CD4-positive, alpha-beta T cell (primary cell): ENCODE measurements around the gene COA1. TPM values are rescaled to one million over a fixed set of nuclear protein-coding genes. Genes with fewer than 3 reads are reported as not detected.
A peak's percentile ranks its signal among the peaks of the same experiment; 100 is the strongest.

Source experiments
- ATAC-seq: fragments of 200-7000 bp; cut with Tn5 transposase; one replicate; pipeline ENCODE4 v1.10.0; 2022; ENCODE audit warnings: mild to moderate bottlenecking; ENCODE audit not compliant: poor library complexity
- CTCF ChIA-PET: fragments of 350-600 bp; sonication (Branson Sonifier 250); formaldehyde crosslinking; loops from one replicate; lab custom pipeline; 2021; ENCODE audit warnings: antibody characterized with exemption, inconsistent platforms; lab: Charles Lee
- POLR2A ChIA-PET: fragments of 350-600 bp; sonication (Branson Sonifier 250); formaldehyde crosslinking; loops from one replicate; lab custom pipeline; 2021; ENCODE audit warnings: antibody characterized with exemption, inconsistent platforms; lab: Charles Lee
- DNase-seq, 14 experiments: peaks; one replicate each; pipeline ENCODE4 v3.0.0-alpha.2; 2013 to 2020; ENCODE audit warnings: mixed read lengths in 2 of 14
- H3K27ac ChIP-seq, 2 donors: one replicate each; pipeline versions ENCODE4 v1.5.1 to v1.7.0; 2013; ENCODE audit warnings: low read length in 2 of 2, low read depth in 1 of 2, mild to moderate bottlenecking in 1 of 2
- H3K27me3 ChIP-seq, 2 experiments: 1 replicate in 1 of 2; 2 replicates in 1 of 2; pipeline versions ENCODE4 v1.6.1 to v1.7.0; 2013; ENCODE audit warnings: low read length in 2 of 2, control low read depth in 1 of 2, mild to moderate bottlenecking in 1 of 2, moderate library complexity in 1 of 2; ENCODE audit not compliant: insufficient read depth in 2 of 2, control insufficient read depth in 1 of 2
- H3K36me3 ChIP-seq: one replicate; pipeline ENCODE4 v1.6.1; 2013; ENCODE audit warnings: low read length, control low read depth; ENCODE audit not compliant: insufficient read depth
- H3K4me1 ChIP-seq: one replicate; pipeline ENCODE4 v1.6.1; 2013; ENCODE audit warnings: low read length, control low read depth; ENCODE audit not compliant: insufficient read depth
- H3K4me3 ChIP-seq: one replicate; pipeline ENCODE4 v1.5.1; 2013; ENCODE audit warnings: mild to moderate bottlenecking, low read length, moderate library complexity
- H3K9me3 ChIP-seq, 2 experiments: 1 replicate in 1 of 2; 2 replicates in 1 of 2; pipeline versions ENCODE4 v1.6.1 to v1.7.0; 2013; ENCODE audit warnings: low read length in 2 of 2, mild to moderate bottlenecking in 2 of 2, control low read depth in 1 of 2, moderate library complexity in 1 of 2; ENCODE audit not compliant: control insufficient read depth in 1 of 2, insufficient read depth in 1 of 2
- H3K27ac Mint-ChIP-seq: one replicate; pipeline ENCODE4 v1.8.0; 2020; ENCODE audit warnings: mixed read lengths
- H3K27me3 Mint-ChIP-seq: one replicate; pipeline ENCODE4 v1.8.0; 2021; ENCODE audit warnings: mixed read lengths
- H3K36me3 Mint-ChIP-seq: one replicate; pipeline ENCODE4 v1.8.0; 2021; ENCODE audit warnings: low read depth, mixed read lengths
- H3K4me1 Mint-ChIP-seq: one replicate; pipeline ENCODE4 v1.8.0; 2021; ENCODE audit warnings: low read depth, mixed read lengths
- H3K4me3 Mint-ChIP-seq: one replicate; pipeline ENCODE4 v1.8.0; 2020; ENCODE audit warnings: mild to moderate bottlenecking, mixed read lengths
- H3K9me3 Mint-ChIP-seq: one replicate; pipeline ENCODE4 v1.8.0; 2020; ENCODE audit warnings: mixed read lengths
- intact Hi-C, 2 experiments: fragments of 100-400 bp; cut with DNase I in 1 of 2; cut with micrococcal nuclease in 1 of 2; formaldehyde crosslinking; loops; one replicate each; pipeline versions ENCODE4 v1.15.1 to v1.9.0; 2023 to 2025; cut with DNase I, micrococcal nuclease
- total RNA-seq, 174 experiments: library from RNA in 2 of 174; stranded (reverse) in 2 of 174; gene quantifications; one replicate each; pipeline ENCODE4 v1.2.3 and lab custom pipeline; 2021 to 2026
- TF ChIP-seq, protein P1 (sequence below): fragments of 200-600 bp; IDR thresholded peaks from one replicate; pipeline ENCODE4 v1.8.0; 2022; ENCODE audit warnings: antibody characterized with exemption, mild to moderate bottlenecking

The COA1 gene
- total RNA-seq, 2 experiments from 2014 or later, result 78.9 to 80.7 TPM

DNA sequence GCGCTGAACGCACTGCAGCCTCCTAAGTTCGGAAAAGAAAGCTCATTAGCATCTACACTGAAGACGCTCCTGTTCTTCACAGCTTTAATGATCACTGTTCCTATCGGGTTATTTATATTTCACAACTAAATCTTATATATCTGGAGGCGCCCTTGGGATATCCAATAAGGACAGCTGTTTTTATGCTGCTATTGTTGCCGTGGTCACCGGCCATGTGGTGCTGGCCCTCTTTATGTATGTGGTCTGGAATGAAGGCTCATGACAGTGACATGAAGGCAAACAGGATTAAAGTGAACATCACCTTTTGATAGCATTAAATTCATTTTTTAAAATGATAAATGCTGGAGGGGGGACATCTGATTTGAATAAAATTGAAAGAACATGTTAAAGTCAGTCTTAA is 38.0 kb upstream of the COA1 start:
- Mint-ChIP-seq H3K36me3 (peaks cover 17% of the 10 kb centered on the region), H3K27me3 (no peaks in the 10 kb centered on the region), H3K27ac (no peak overlapping the region), H3K4me3 (no peak overlapping the region), H3K9me3 (no peaks in the 10 kb centered on the region), H3K4me1 (peaks cover 23% of the 10 kb centered on the region)
- Histone ChIP-seq H3K27me3 (no peaks in the 10 kb centered on the region), H3K27ac (no peak overlapping the region), H3K36me3 (peaks cover 8% of the 10 kb centered on the region), H3K4me3 (no peak overlapping the region), H3K9me3 (no peaks in the 10 kb centered on the region), H3K4me1 (peaks cover 14% of the 10 kb centered on the region)
- no peak for DNase-seq
- ChIA-PET POLR2A (no interaction called here), CTCF (interaction anchor here (0.6 kb wide), 1 partner anchor 16 kb away, joined by 3 read pairs; no protein-coding TSS in a partner anchor)
- TF ChIP-seq, protein P1, sequence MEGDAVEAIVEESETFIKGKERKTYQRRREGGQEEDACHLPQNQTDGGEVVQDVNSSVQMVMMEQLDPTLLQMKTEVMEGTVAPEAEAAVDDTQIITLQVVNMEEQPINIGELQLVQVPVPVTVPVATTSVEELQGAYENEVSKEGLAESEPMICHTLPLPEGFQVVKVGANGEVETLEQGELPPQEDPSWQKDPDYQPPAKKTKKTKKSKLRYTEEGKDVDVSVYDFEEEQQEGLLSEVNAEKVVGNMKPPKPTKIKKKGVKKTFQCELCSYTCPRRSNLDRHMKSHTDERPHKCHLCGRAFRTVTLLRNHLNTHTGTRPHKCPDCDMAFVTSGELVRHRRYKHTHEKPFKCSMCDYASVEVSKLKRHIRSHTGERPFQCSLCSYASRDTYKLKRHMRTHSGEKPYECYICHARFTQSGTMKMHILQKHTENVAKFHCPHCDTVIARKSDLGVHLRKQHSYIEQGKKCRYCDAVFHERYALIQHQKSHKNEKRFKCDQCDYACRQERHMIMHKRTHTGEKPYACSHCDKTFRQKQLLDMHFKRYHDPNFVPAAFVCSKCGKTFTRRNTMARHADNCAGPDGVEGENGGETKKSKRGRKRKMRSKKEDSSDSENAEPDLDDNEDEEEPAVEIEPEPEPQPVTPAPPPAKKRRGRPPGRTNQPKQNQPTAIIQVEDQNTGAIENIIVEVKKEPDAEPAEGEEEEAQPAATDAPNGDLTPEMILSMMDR, result no peak
- intact Hi-C loops, result no loop called here
- no peak for ATAC-seq

DNA sequence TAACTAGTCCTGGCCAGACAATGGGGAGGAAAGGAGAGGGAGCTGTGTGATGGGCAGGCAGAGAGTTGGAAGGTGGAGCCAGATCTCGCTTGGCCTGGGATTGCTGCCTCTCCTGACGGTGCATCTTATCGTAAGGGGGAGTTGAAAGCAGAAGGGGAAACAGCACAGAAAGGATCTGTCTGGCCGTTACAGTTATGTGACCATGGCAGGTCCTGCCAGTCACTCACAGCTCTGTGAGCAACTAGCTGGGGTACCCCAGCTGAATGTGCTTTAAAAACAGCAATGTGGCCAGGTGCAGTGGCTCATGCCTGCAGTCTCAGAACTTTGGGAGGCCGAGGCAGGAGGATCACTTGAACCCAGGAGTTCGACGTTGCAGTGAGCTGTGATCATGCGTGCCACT is 37.2 kb upstream of the COA1 start:
- peaks cover 14% of the 10 kb centered on the region for H3K4me1 ChIP-seq
- CTCF ChIA-PET, result interaction anchor here (0.6 kb wide), 1 partner anchor 16 kb away, joined by 3 read pairs; no protein-coding TSS in a partner anchor
- TF ChIP-seq, protein P1, result no peak

DNA sequence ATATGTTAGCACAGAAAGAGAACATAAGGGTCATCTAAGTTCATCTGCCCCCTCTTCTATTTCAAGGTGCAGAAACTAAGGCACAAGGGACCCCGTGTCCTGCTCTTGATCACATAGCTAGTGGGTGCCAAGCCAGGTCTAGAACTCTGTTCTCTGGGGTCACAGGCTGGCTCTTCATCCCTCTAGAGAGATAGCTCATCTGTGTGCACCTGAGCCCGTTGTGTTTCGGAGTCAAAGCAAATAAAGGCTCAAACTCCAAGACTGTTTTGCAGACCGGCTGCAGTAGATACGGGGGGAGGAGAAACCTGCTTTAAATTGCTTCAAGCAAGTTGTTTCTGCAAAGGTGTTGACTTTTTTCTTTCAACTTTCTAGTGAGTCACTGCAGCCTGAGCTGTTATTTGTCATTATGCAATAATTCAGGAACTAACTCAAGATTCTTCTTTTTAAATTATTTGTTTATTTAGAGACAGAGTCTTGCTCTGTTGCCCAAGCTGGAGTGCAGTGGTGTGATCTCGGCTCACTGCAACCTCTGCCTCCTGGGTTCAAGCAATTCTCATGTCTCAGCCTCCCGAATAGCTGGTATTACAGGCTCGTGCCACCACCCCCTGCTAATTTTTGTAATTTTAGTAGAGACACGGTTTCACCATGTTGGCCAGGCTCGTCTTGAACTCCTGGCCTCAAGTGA is 35.6 kb upstream of the COA1 start:
- H3K4me1 Mint-ChIP-seq, result peaks cover 36% of the 10 kb centered on the region
- no peak overlapping the region for H3K4me3 Mint-ChIP-seq
- intact Hi-C loops, result loop anchor here in 1 of 2 experiments (5.0 kb wide), 1 partner anchor 38 kb away; the partner anchor contains the start of gene COA1
- ATAC-seq, result no peak
- H3K9me3 ChIP-seq, result no peaks in the 10 kb centered on the region
- POLR2A ChIA-PET, result interaction anchor here (1.0 to 1.3 kb wide), 2 partner anchors 19 to 69 kb away, joined by 3 read pairs; no protein-coding TSS in a partner anchor
- TF ChIP-seq, protein P1, result no peak
- DNase-seq, result peak in 1 of 14 experiments; percentile 22
- H3K9me3 Mint-ChIP-seq, result no peaks in the 10 kb centered on the region
- H3K4me3 ChIP-seq, result no peak overlapping the region
- no peaks in the 10 kb centered on the region for H3K27me3 ChIP-seq
- CTCF ChIA-PET, result interaction anchor here (0.5 to 1.8 kb wide), 3 partner anchors 35 to 82 kb away, joined by 3 to 4 read pairs (median 3); partner anchors contain the start of gene COA1
- no peaks in the 10 kb centered on the region for H3K36me3 ChIP-seq
- no peaks in the 10 kb centered on the region for H3K27me3 Mint-ChIP-seq
- H3K36me3 Mint-ChIP-seq, result no peaks in the 10 kb centered on the region
- H3K27ac Mint-ChIP-seq, result peak overlapping the region; percentile 62
- no peak overlapping the region for H3K27ac ChIP-seq
- peaks cover 16% of the 10 kb centered on the region for H3K4me1 ChIP-seq

More for the DNA sequence above, 37.2 kb upstream of the COA1 start:
- Mint-ChIP-seq H3K4me3 (no peak overlapping the region), H3K9me3 (no peaks in the 10 kb centered on the region), H3K36me3 (peaks cover 9% of the 10 kb centered on the region), H3K27me3 (no peaks in the 10 kb centered on the region), H3K27ac (no peak overlapping the region), H3K4me1 (peaks cover 29% of the 10 kb centered on the region)
- POLR2A ChIA-PET, result no interaction called here
- Histone ChIP-seq H3K9me3 (no peaks in the 10 kb centered on the region), H3K36me3 (peaks cover 5% of the 10 kb centered on the region), H3K4me3 (no peak overlapping the region), H3K27ac (no peak overlapping the region), H3K27me3 (no peaks in the 10 kb centered on the region)
- DNase-seq (no peak), ATAC-seq (no peak)
- intact Hi-C loops, result no loop called here
